Left colon (tissue), 2 donors: Measurements from ENCODE around the gene ERBB2. TPM values are rescaled to one million over a fixed set of nuclear protein-coding genes. Genes with fewer than 3 reads are reported as not detected.
"Not testable (repeated sequence)": the region's sequence is repeated elsewhere in the genome, so short reads cannot be mapped to it uniquely, and the experiment has no call there.

ENCODE experiments used
- ATAC-seq: fragments of 200-7000 bp; cut with Tn5 transposase; one replicate; pipeline ENCODE4 v1.9.1; 2020; ENCODE audit warnings: mild to moderate bottlenecking, moderate library complexity
- DNase-seq, 2 donors: peaks; one replicate each; pipeline ENCODE4 v3.0.0-alpha.2; 2020
- intact Hi-C, 2 donors: fragments of 100-400 bp; cut with DNase I in 1 of 2; cut with micrococcal nuclease in 1 of 2; formaldehyde crosslinking; loops; one replicate each; pipeline versions ENCODE4 v1.11.2 to v1.14.0; 2022; cut with DNase I, micrococcal nuclease
- total RNA-seq, 2 donors: library from RNA; stranded (reverse); fragmentation: NEBNext Ultra II Directional; extraction: Animal tissue kit (Norgen Biotek cat#: 25700); gene quantifications; one replicate each; pipeline ENCODE4 v1.2.1, GENCODE V29; 2021
- donor health status: DM: no; HTN: no; CAD: no.
- donor health status: DM: yes; HTN: yes; CAD: no.

Gene ERBB2
- total RNA-seq, 2 donors from 2014 or later = 178 to 179 TPM

- ATAC-seq, intact Hi-C loops, DNase-seq: not testable (repeated sequence)
Measured at GRCh38 chr17:39699157-39699817, 577 bp upstream of the ERBB2 start.

- intact Hi-C loops = no loop called here
- peak in 1 of 2 donors; percentile 49 for DNase-seq
Measured at GRCh38 chr17:39700148-39700987, 504 bp downstream of the ERBB2 start.

GRCh38 chr17:39701012-39701783 is 1.3 kb downstream of the ERBB2 start:
- peak; percentile 78 to 88 for DNase-seq

More at GRCh38 chr17:39700148-39700987, 504 bp downstream of the ERBB2 start:
- peak; percentile 34 for ATAC-seq

GRCh38 chr17:39701784-39702422 is 2.0 kb downstream of the ERBB2 start:
- ATAC-seq = no peak
- intact Hi-C loops = no loop called here
- DNase-seq = no peak

More at GRCh38 chr17:39701012-39701783, 1.3 kb downstream of the ERBB2 start:
- ATAC-seq = peak; percentile 68
- intact Hi-C loops = no loop called here

- intact Hi-C loops = no loop called here
- DNase-seq = no peak
- ATAC-seq = no peak
Measured at GRCh38 chr17:39702901-39703893, 3.3 kb downstream of the ERBB2 start.

GRCh38 chr17:39703913-39704312 is 4.0 kb downstream of the ERBB2 start:
- ATAC-seq (no peak), DNase-seq (no peak)
- intact Hi-C loops = no loop called here

- no peak for DNase-seq
- no peak for ATAC-seq
Measured at GRCh38 chr17:39704821-39705551, 5.1 kb downstream of the ERBB2 start.

GRCh38 chr17:39705786-39706348 is 6.0 kb downstream of the ERBB2 start:
- peak; percentile 66 to 85 for DNase-seq
- intact Hi-C loops = no loop called here

More at GRCh38 chr17:39704821-39705551, 5.1 kb downstream of the ERBB2 start:
- intact Hi-C loops = no loop called here

GRCh38 chr17:39706383-39706782 is 6.5 kb downstream of the ERBB2 start:
- ATAC-seq (peak; percentile 6), DNase-seq (no peak)
- intact Hi-C loops = no loop called here

More at GRCh38 chr17:39705786-39706348, 6.0 kb downstream of the ERBB2 start:
- peak; percentile 62 for ATAC-seq

GRCh38 chr17:39706921-39707337 is 7.1 kb downstream of the ERBB2 start:
- peak; percentile 71 to 82 for DNase-seq
- peak; percentile 75 for ATAC-seq
- intact Hi-C loops = no loop called here

- ATAC-seq (no peak), DNase-seq (no peak)
- intact Hi-C loops = no loop called here
Measured at GRCh38 chr17:39709319-39709997, 9.6 kb downstream of the ERBB2 start.

GRCh38 chr17:39709998-39710964 is 10.4 kb downstream of the ERBB2 start:
- ATAC-seq = no peak
- no peak for DNase-seq
- intact Hi-C loops = no loop called here

GRCh38 chr17:39711071-39711470 is 11.2 kb downstream of the ERBB2 start:
- intact Hi-C loops, ATAC-seq, DNase-seq: not testable (repeated sequence)

GRCh38 chr17:39711851-39712250 is 12.0 kb downstream of the ERBB2 start:
- DNase-seq = no peak
- no peak for ATAC-seq

GRCh38 chr17:39714234-39714633 is 14.4 kb downstream of the ERBB2 start:
- intact Hi-C loops = no loop called here
- ATAC-seq (no peak), DNase-seq (no peak)

More at GRCh38 chr17:39711851-39712250, 12.0 kb downstream of the ERBB2 start:
- intact Hi-C loops = no loop called here
